Sigmoid colon (tissue), 7 donors: ENCODE data around the gene FANCE. TPM values are rescaled to one million over a fixed set of nuclear protein-coding genes. Genes with fewer than 3 reads are reported as not detected.
A peak's percentile ranks its signal among the peaks of the same experiment; 100 is the strongest.

ENCODE experiments used
- DNase-seq: peaks from one replicate; pipeline ENCODE4 v3.0.0-alpha.2; 2019
- H3K27ac ChIP-seq, 4 donors: fragments of 200-600 bp; sonication (generic); one replicate each; pipeline ENCODE4 v1.5.1; 2016 to 2019; ENCODE audit warnings: mild to moderate bottlenecking in 1 of 4
- H3K27me3 ChIP-seq, 3 donors: fragments of 200-600 bp; sonication (generic); one replicate each; pipeline ENCODE4 v1.5.1; 2019; ENCODE audit warnings: mild to moderate bottlenecking in 1 of 3
- H3K36me3 ChIP-seq, 4 donors: fragments of 200-600 bp; sonication (generic); one replicate each; pipeline ENCODE4 v1.5.1; 2016 to 2019
- H3K4me1 ChIP-seq, 4 donors: fragments of 200-600 bp; sonication (generic); one replicate each; pipeline ENCODE4 v1.5.1; 2017 to 2019
- H3K4me3 ChIP-seq, 4 donors: fragments of 200-600 bp; sonication (generic); one replicate each; pipeline ENCODE4 v1.5.1; 2017 to 2019; ENCODE audit warnings: mild to moderate bottlenecking in 2 of 4, moderate library complexity in 1 of 4
- H3K9me3 ChIP-seq, 4 donors: fragments of 200-600 bp in 3 of 4; sonication (generic) in 3 of 4; one replicate each; pipeline versions ENCODE4 v1.5.1 to v1.6.1; 2013 to 2019
- CTCF ChIP-seq, 4 experiments: fragments of 450-650 bp in 3 of 4; fragments of 200-600 bp in 1 of 4; IDR thresholded peaks; one replicate each; pipeline ENCODE4 v1.5.1; 2016 to 2019; ENCODE audit warnings: antibody characterized with exemption in 4 of 4, mild to moderate bottlenecking in 3 of 4, moderate library complexity in 2 of 4
- EP300 ChIP-seq, 4 donors: sonication (generic); formaldehyde crosslinking; IDR thresholded peaks; one replicate each; pipeline ENCODE4 v1.6.1; 2017; ENCODE audit warnings: antibody characterized with exemption in 4 of 4
- POLR2A ChIP-seq, 2 donors: fragments of 450-650 bp; IDR thresholded peaks; one replicate each; pipeline ENCODE4 v1.6.1; 2016; ENCODE audit warnings: antibody characterized with exemption in 2 of 2, mild to moderate bottlenecking in 2 of 2, moderate library complexity in 2 of 2
- POLR2AphosphoS5 ChIP-seq, 4 donors: sonication (generic); formaldehyde crosslinking; IDR thresholded peaks; one replicate each; pipeline ENCODE4 v1.6.1; 2017; ENCODE audit warnings: antibody characterized with exemption in 4 of 4
- WGBS, 2 donors: extraction: QIAGEN DNeasy Blood & Tissue Kit; methylation state at CpG; one replicate each; pipeline ENCODE4 v1.1.7; 2013; 5-methylcytosine and 5-hydroxymethylcytosine counted together
- intact Hi-C: fragments of 100-400 bp; cut with DNase I; formaldehyde crosslinking; loops from one replicate; pipeline ENCODE4 v1.15.1; 2023
- polyA plus RNA-seq, 3 donors: library from polyadenylated mRNA; stranded (reverse); fragments of 200-250 nt; gene quantifications; one replicate each; pipeline ENCODE4 v1.2.3, GENCODE V29; 2013
- total RNA-seq, 4 donors: library from RNA; depleted of rRNA; stranded (reverse); fragments of >200 nt; gene quantifications; one replicate each; pipeline ENCODE4 v1.1.0, GENCODE V29; 2016
- donor health status: healthy with polysubstance abuse.
- donor health status: Bipolar disorder and iron deficiency.
- donor health status: healthy.

Gene FANCE
- total and polyA plus RNA-seq, 7 donors = 2.4 to 5.2 (median 3.6) TPM

GRCh38 chr6:35442693-35443092 is 9.4 kb upstream of the FANCE start:
- intact Hi-C loops = no loop called here
- 90% methylated on average over 5 of the region's 5 CpGs for WGBS, 2 donors
- no peak overlapping the region for H3K27ac ChIP-seq

GRCh38 chr6:35443341-35444030 is 8.7 kb upstream of the FANCE start:
- intact Hi-C loops = no loop called here
- H3K36me3 ChIP-seq = no peaks in the 10 kb centered on the region
- WGBS, 2 donors = 92 to 93% methylated on average over 9 of the region's 9 CpGs
- H3K4me1 ChIP-seq = no peaks in the 10 kb centered on the region
- no peak overlapping the region for H3K4me3 ChIP-seq
- no peaks in the 10 kb centered on the region for H3K9me3 ChIP-seq
- H3K27me3 ChIP-seq = no peaks in the 10 kb centered on the region
- TF ChIP-seq CTCF (IDR thresholded peaks at IDR 0.05) = no peak
- TF ChIP-seq POLR2AphosphoS5 (IDR thresholded peaks at IDR 0.05) = no peak
- TF ChIP-seq EP300 (IDR thresholded peaks at IDR 0.05) = no peak
- TF ChIP-seq POLR2A (IDR thresholded peaks at IDR 0.05) = no peak
- H3K27ac ChIP-seq = no peak overlapping the region
- no peak for DNase-seq

More at GRCh38 chr6:35442693-35443092, 9.4 kb upstream of the FANCE start:
- TF ChIP-seq POLR2A (IDR thresholded peaks at IDR 0.05) = no peak
- Histone ChIP-seq H3K27me3 (no peaks in the 10 kb centered on the region), H3K4me1 (no peaks in the 10 kb centered on the region), H3K4me3 (no peak overlapping the region), H3K9me3 (no peaks in the 10 kb centered on the region), H3K36me3 (no peaks in the 10 kb centered on the region)
- no peak for DNase-seq

DNA sequence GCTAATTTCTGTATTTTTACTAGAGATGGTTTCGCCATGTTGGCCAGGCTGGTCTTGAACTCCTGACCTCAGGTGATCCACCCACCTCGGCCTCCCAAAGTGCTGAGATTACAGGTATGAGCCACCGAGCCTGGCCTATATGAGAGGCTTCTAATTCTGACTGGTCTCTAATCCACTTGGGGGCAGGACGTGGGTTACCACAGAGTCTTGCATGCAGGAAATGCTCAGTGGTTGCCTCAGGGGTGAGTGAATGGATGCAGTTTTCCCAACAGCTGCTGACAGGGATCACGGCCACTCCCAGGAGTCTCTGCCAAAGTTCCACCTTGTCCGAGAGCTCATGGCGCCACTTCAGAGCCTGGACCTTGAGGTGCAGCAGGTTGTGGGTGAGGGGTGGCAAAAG is 6.4 kb upstream of the FANCE start:
- intact Hi-C loops = no loop called here
- H3K4me3 ChIP-seq = no peak overlapping the region
- no peaks in the 10 kb centered on the region for H3K9me3 ChIP-seq
- no peaks in the 10 kb centered on the region for H3K36me3 ChIP-seq
- no peaks in the 10 kb centered on the region for H3K4me1 ChIP-seq
- DNase-seq = no peak
- TF ChIP-seq POLR2A (IDR thresholded peaks at IDR 0.05) = no peak
- no peak for TF ChIP-seq EP300 (IDR thresholded peaks at IDR 0.05)
- no peak for TF ChIP-seq POLR2AphosphoS5 (IDR thresholded peaks at IDR 0.05)
- TF ChIP-seq CTCF (IDR thresholded peaks at IDR 0.05) = no peak
- H3K27ac ChIP-seq = no peak overlapping the region
- 77% methylated on average over 7 of the region's 7 CpGs for WGBS, 2 donors
- no peaks in the 10 kb centered on the region for H3K27me3 ChIP-seq

DNA sequence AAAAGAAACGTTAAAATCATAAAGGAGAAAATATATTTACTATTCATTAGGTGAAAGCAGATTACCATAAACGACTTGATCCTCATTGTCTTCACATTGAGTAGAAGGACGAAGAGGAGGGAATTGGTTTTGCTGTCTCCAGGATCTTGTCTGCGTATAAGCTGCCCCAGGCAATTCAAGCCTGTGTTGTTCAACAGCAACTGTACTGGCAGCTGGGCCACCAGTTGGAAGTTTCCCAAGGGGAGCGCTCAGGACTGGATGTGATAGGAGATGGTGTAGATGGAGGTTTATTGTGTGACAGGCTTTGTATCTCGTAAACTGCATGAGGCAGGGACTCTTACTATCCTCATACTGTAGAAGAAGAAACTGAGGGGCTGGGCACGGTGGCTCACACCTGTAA is 3.9 kb upstream of the FANCE start:
- no peak for DNase-seq
- no peaks in the 10 kb centered on the region for H3K36me3 ChIP-seq
- peaks cover 0 to 14% (median 13%) of the 10 kb centered on the region in 4 donors for H3K4me1 ChIP-seq
- no peak overlapping the region for H3K27ac ChIP-seq
- no peaks in the 10 kb centered on the region for H3K9me3 ChIP-seq
- H3K4me3 ChIP-seq = no peak overlapping the region
- H3K27me3 ChIP-seq = no peaks in the 10 kb centered on the region
- WGBS, 2 donors = 72 to 77% methylated on average over 7 of the region's 7 CpGs
- TF ChIP-seq EP300 (IDR thresholded peaks at IDR 0.05) = no peak
- TF ChIP-seq POLR2AphosphoS5 (IDR thresholded peaks at IDR 0.05) = no peak
- no peak for TF ChIP-seq CTCF (IDR thresholded peaks at IDR 0.05)
- no peak for TF ChIP-seq POLR2A (IDR thresholded peaks at IDR 0.05)
- intact Hi-C loops = no loop called here

DNA sequence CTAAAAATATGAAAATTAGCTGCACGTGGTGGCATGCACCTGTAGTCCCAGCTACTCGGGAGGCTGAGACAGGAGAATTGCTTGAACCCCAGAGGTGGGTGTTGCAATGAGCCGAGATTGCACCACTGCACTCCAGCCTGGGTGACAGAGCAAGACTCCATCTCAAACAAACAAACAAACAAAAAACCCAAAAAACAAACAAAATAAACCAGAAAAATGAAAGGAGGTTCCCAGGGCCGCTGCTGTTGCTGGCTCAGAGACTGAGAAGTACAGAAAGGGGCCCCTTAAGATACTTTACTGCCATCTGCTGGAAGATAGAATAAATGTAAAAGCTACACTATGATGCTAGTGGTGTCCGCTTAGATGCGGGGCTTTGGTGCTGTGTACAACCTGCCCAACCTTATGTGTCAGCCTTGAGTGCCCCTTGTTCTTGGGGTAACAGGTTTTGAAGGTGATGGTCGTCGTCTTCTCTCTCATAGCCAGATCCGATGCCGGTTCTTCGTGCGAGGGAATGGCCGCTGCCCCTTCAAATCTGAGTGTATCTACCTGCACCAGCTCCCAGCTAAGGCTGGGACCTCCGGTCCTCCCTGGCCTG is 2.8 kb upstream of the FANCE start:
- Histone ChIP-seq H3K4me3 (no peak overlapping the region), H3K36me3 (no peaks in the 10 kb centered on the region), H3K9me3 (no peaks in the 10 kb centered on the region), H3K4me1 (peaks cover 0 to 23% (median 18%) of the 10 kb centered on the region in 4 donors), H3K27me3 (no peaks in the 10 kb centered on the region), H3K27ac (no peak overlapping the region)
- TF ChIP-seq POLR2A (IDR thresholded peaks at IDR 0.05) (no peak), EP300 (IDR thresholded peaks at IDR 0.05) (no peak), CTCF (IDR thresholded peaks at IDR 0.05) (peak; percentile 68 to 77 (median 70)), POLR2AphosphoS5 (IDR thresholded peaks at IDR 0.05) (no peak)
- DNase-seq = no peak
- intact Hi-C loops = loop anchor here (1.0 kb wide), 2 partner anchors 107 to 155 kb away; partner anchors contain the start of gene PPARD
- 29 to 34% methylated on average over 14 of the region's 14 CpGs for WGBS, 2 donors
